Measurements from ENCODE around the gene TAF8.
A peak's percentile ranks its signal among the peaks of the same experiment; 100 is the strongest.

Gene TAF8

GRCh38 chr6:42124223-42124836, 74.0 kb downstream of the TAF8 start:
- TF ChIP-seq POLR2A (IDR thresholded peaks at IDR 0.05; ENCODE audit: low read depth, low read length) = no peak
- no peak for FAIRE-seq
- DNase-seq (ENCODE audit: insufficient read length, low spot score) = no peak

DNA sequence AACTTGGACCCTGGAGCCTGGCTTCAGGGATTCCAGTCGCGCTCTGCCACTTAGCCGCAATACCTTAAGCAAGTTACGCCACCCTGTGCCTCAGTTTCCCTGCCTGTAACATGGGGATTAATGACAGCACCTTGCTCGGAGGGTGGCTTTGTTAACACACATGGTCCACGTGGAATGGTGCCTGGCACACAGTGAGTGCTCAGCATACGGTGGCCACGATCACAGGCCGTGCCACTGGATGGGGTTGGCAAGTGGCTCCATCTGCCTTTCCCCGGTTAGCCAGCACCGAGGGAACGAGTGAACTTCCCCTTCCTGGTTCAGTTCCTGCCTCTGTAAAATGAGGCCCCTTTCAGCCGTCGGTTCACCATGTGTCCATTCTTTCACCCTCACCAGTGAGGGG, 74.9 kb downstream of the TAF8 start:
- FAIRE-seq = no peak

DNA sequence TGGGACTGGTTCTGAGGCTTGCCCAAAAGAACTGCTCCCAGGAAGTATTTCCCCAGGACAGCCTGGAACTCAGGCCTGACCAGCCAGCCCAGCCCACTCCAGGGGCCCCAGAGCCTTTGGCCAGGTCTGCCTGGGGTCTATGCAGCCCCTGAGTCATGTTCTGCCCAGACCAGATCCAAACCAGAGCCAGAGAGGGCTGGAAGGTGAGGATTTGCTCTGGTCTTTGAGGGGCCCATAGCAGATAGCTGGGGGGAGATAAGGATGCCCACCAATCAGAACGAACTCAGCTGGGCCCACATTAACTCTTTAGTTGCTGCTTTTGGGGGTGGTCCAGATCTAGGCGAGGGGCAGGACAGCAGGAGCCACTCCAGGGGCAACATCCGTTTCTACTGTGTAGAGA, 75.3 kb downstream of the TAF8 start:
- DNase-seq (ENCODE audit: insufficient read length, low spot score) = no peak
- TF ChIP-seq POLR2A (IDR thresholded peaks at IDR 0.05; ENCODE audit: low read depth, low read length) = no peak
- no peak for FAIRE-seq

More for the DNA sequence above, 74.9 kb downstream of the TAF8 start:
- no peak for TF ChIP-seq POLR2A (IDR thresholded peaks at IDR 0.05; ENCODE audit: low read depth, low read length)
- no peak for DNase-seq (ENCODE audit: insufficient read length, low spot score)

- FAIRE-seq (no peak), DNase-seq (ENCODE audit: insufficient read length, low spot score) (no peak)
- TF ChIP-seq POLR2A (IDR thresholded peaks at IDR 0.05; ENCODE audit: low read depth, low read length) = no peak
These were observed 78.4 kb downstream of the TAF8 start for GRCh38 chr6:42128460-42129359.

DNA sequence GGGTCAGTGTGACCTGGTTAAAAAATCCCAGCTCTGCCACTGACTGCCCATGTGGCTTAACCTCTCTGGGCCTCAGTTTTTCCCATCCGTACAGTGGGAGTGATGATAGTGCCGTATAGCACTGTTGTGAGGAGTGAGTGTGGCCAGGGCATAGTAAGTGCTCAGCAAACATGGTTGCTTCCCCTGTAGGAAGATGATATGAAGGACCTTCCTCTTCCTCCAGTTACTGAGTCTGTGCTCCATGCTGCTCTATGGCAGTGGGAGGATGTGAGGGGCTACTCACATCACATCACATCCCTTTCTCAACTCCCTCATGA, 79.0 kb downstream of the TAF8 start:
- DNase-seq (ENCODE audit: insufficient read length, low spot score) (no peak), FAIRE-seq (no peak)
- no peak for TF ChIP-seq POLR2A (IDR thresholded peaks at IDR 0.05; ENCODE audit: low read depth, low read length)

DNA sequence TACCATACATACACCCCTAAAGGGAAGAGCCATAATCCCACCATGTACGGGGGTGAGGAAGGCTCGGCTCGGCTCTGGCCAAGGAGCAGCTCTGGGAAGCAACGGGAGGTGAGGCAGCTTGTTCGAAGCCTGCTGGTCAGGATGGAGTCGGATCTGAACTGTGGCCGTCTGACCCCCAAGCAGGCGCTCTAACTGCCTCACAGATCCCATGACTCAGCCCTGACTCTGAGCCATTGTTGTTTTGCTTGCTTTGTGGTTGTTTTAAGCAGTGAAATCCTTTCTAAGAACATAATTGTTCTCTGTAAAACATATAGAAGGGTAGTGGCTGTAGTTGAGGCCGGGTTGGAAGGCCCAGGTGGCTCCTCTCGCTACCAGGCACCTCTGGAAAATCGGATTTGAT, 81.2 kb downstream of the TAF8 start:
- 0 out of 2 replicates have a peak, but pooled peaks have one; percentile 4 for TF ChIP-seq POLR2A (IDR thresholded peaks at IDR 0.05; ENCODE audit: low read depth, low read length)
- no peak for FAIRE-seq
- peak; percentile 76 for DNase-seq (ENCODE audit: insufficient read length, low spot score)

- TF ChIP-seq POLR2A (IDR thresholded peaks at IDR 0.05; ENCODE audit: low read depth, low read length) = no peak
- DNase-seq (ENCODE audit: insufficient read length, low spot score) (no peak), FAIRE-seq (no peak)
These were observed 83.6 kb downstream of the TAF8 start for GRCh38 chr6:42133926-42134325.

DNA sequence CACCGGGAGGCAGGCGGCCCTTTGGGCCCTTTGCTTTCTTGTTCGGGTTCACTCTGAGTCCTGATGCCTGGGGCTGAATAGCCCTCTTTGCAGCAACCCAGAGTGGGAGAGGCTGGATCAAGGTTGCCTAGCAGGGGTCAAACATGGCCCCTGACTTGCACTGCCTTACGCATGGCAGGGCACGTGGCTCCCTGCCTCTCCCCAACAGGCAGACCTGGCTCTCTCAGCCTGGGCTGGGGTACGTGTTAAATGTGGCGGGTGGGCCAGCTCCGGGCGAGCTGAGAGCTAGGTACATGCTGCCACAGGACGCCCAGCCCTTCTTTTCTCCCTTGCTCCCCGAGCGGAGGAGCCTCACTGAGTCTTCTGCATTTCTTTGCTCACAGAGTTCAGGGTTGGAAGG, 84.8 kb downstream of the TAF8 start:
- no peak for TF ChIP-seq POLR2A (IDR thresholded peaks at IDR 0.05; ENCODE audit: low read depth, low read length)
- DNase-seq (ENCODE audit: insufficient read length, low spot score) (no peak), FAIRE-seq (no peak)

DNA sequence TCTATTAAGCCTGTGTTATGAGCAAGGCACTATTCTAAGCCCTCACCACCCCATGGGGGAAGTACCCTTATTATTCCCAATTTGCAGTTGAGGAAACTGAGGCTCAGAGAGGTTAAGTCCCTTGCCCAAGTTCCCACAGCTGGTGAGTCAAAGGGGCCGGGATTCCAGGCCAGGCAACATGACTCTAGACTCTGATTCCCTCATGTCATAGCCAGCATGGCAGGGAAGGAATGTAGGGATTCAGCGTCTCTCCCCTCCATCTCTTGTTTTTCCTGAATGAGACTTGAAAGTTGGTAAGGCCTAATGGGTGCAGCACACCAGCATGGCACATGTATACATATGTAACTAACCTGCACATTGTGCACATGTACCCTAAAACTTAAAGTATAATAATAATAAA, 85.4 kb downstream of the TAF8 start:
- no peak for TF ChIP-seq POLR2A (IDR thresholded peaks at IDR 0.05; ENCODE audit: low read depth, low read length)
- DNase-seq (ENCODE audit: insufficient read length, low spot score) = no peak
- no peak for FAIRE-seq

GRCh38 chr6:42136508-42137193, 86.3 kb downstream of the TAF8 start:
- TF ChIP-seq POLR2A (IDR thresholded peaks at IDR 0.05; ENCODE audit: low read depth, low read length) = no peak
- FAIRE-seq (no peak), DNase-seq (ENCODE audit: insufficient read length, low spot score) (peak; percentile 82)

All from H54 (cell line).